ENCODE measurements around the gene ZCWPW2. TPM values are rescaled to one million over a fixed set of nuclear protein-coding genes. Genes with fewer than 3 reads are reported as not detected.

ZCWPW2 gene
- total RNA-seq, 1 experiment from 2014 or later, result not detected

- DNase-seq, result no peak
- Mint-ChIP-seq H3K9me3 (ENCODE audit: low read depth, unreplicated experiment) (peaks cover 10% of the 10 kb centered on the region), H3K36me3 (ENCODE audit: insufficient read depth, unreplicated experiment) (no peaks in the 10 kb centered on the region), H3K4me3 (ENCODE audit: low read depth, unreplicated experiment) (no peak overlapping the region), H3K27ac (ENCODE audit: unreplicated experiment) (no peak overlapping the region), H3K4me1 (ENCODE audit: low read depth, unreplicated experiment) (no peaks in the 10 kb centered on the region), H3K27me3 (ENCODE audit: unreplicated experiment) (no peaks in the 10 kb centered on the region)
- BruUV-seq (replicated peaks), result no TSS peak
- CTCF ChIA-PET, result no interaction called here
- no peak for TF ChIP-seq CTCF (IDR thresholded peaks at IDR 0.05; ENCODE audit: unreplicated experiment)
- intact Hi-C loops (cut with micrococcal nuclease; ENCODE audit: unreplicated experiment), result no loop called here
These were observed 37.5 kb downstream of the ZCWPW2 start for GRCh38 chr3:28386049-28386448.

- Mint-ChIP-seq H3K27ac (ENCODE audit: unreplicated experiment) (no peak overlapping the region), H3K4me3 (ENCODE audit: low read depth, unreplicated experiment) (no peak overlapping the region), H3K36me3 (ENCODE audit: insufficient read depth, unreplicated experiment) (no peaks in the 10 kb centered on the region), H3K4me1 (ENCODE audit: low read depth, unreplicated experiment) (no peaks in the 10 kb centered on the region), H3K27me3 (ENCODE audit: unreplicated experiment) (no peaks in the 10 kb centered on the region), H3K9me3 (ENCODE audit: low read depth, unreplicated experiment) (peaks cover 23% of the 10 kb centered on the region)
- BruUV-seq (replicated peaks), result no TSS peak
- intact Hi-C loops (cut with micrococcal nuclease; ENCODE audit: unreplicated experiment), result no loop called here
- CTCF ChIA-PET, result no interaction called here
- no peak for TF ChIP-seq CTCF (IDR thresholded peaks at IDR 0.05; ENCODE audit: unreplicated experiment)
- DNase-seq, result no peak
These were observed 40.5 kb downstream of the ZCWPW2 start for GRCh38 chr3:28388978-28389377.

GRCh38 chr3:28399206-28399605 is 50.7 kb downstream of the ZCWPW2 start:
- Mint-ChIP-seq H3K4me3 (ENCODE audit: low read depth, unreplicated experiment) (no peak overlapping the region), H3K27me3 (ENCODE audit: unreplicated experiment) (no peaks in the 10 kb centered on the region), H3K4me1 (ENCODE audit: low read depth, unreplicated experiment) (no peaks in the 10 kb centered on the region), H3K27ac (ENCODE audit: unreplicated experiment) (no peak overlapping the region), H3K36me3 (ENCODE audit: insufficient read depth, unreplicated experiment) (no peaks in the 10 kb centered on the region), H3K9me3 (ENCODE audit: low read depth, unreplicated experiment) (peaks cover 13% of the 10 kb centered on the region)
- intact Hi-C loops (cut with micrococcal nuclease; ENCODE audit: unreplicated experiment), result no loop called here
- no peak for TF ChIP-seq CTCF (IDR thresholded peaks at IDR 0.05; ENCODE audit: unreplicated experiment)
- CTCF ChIA-PET, result no interaction called here
- BruUV-seq (replicated peaks), result no TSS peak
- DNase-seq, result no peak

GRCh38 chr3:28406241-28406640 is 57.7 kb downstream of the ZCWPW2 start:
- intact Hi-C loops (cut with micrococcal nuclease; ENCODE audit: unreplicated experiment), result no loop called here
- no peak for DNase-seq
- no TSS peak for BruUV-seq (replicated peaks)
- CTCF ChIA-PET, result interaction anchor here (0.6 kb wide), 1 partner anchor 1100 kb away, joined by 3 read pairs; no protein-coding TSS in a partner anchor
- no peak for TF ChIP-seq CTCF (IDR thresholded peaks at IDR 0.05; ENCODE audit: unreplicated experiment)
- Mint-ChIP-seq H3K4me3 (ENCODE audit: low read depth, unreplicated experiment) (no peak overlapping the region), H3K36me3 (ENCODE audit: insufficient read depth, unreplicated experiment) (no peaks in the 10 kb centered on the region), H3K27ac (ENCODE audit: unreplicated experiment) (no peak overlapping the region), H3K9me3 (ENCODE audit: low read depth, unreplicated experiment) (peaks cover 5% of the 10 kb centered on the region), H3K4me1 (ENCODE audit: low read depth, unreplicated experiment) (no peaks in the 10 kb centered on the region), H3K27me3 (ENCODE audit: unreplicated experiment) (no peaks in the 10 kb centered on the region)

Measured in Calu3 (cell line).